Upper lobe of right lung (tissue), 1 donor: Measurements from ENCODE around the gene SIRPA. TPM values are rescaled to one million over a fixed set of nuclear protein-coding genes. Genes with fewer than 3 reads are reported as not detected.

Experiments
- ATAC-seq: fragments of 200-7000 bp; cut with Tn5 transposase; one replicate; pipeline ENCODE4 v1.9.1; 2020; ENCODE audit warnings: mild to moderate bottlenecking, moderate library complexity
- DNase-seq: peaks from one replicate; pipeline ENCODE4 v3.0.0-alpha.2; 2020
- H3K27ac ChIP-seq: fragments of 200-600 bp; one replicate; pipeline ENCODE4 v1.8.0; 2022
- H3K27me3 ChIP-seq: fragments of 200-600 bp; one replicate; pipeline ENCODE4 v1.8.0; 2022; ENCODE audit warnings: mild to moderate bottlenecking
- H3K36me3 ChIP-seq: fragments of 200-600 bp; one replicate; pipeline ENCODE4 v1.8.0; 2022
- H3K4me1 ChIP-seq: fragments of 200-600 bp; one replicate; pipeline ENCODE4 v1.8.0; 2022
- H3K4me3 ChIP-seq: fragments of 200-600 bp; one replicate; pipeline ENCODE4 v1.8.0; 2022; ENCODE audit warnings: mild to moderate bottlenecking
- H3K9me3 ChIP-seq: fragments of 200-600 bp; one replicate; pipeline ENCODE4 v1.8.0; 2022
- CTCF ChIP-seq: fragments of 200-600 bp; IDR thresholded peaks from one replicate; pipeline ENCODE4 v1.8.0; 2022; ENCODE audit warnings: antibody characterized with exemption
- intact Hi-C: fragments of 100-400 bp; cut with DNase I; formaldehyde crosslinking; loops from one replicate; pipeline ENCODE4 v1.11.0; 2022
- long read RNA-seq: library from polyadenylated mRNA; unstranded; transcript quantifications from one replicate; pipeline ENCODE4 v2.0.0, GENCODE V29; 2021
- total RNA-seq: library from RNA; stranded (reverse); fragmentation: NEBNext Ultra II Directional; extraction: Animal tissue kit (Norgen Biotek cat#: 25700); gene quantifications from one replicate; pipeline ENCODE4 v1.2.1, GENCODE V29; 2021
- donor health status: DM: no; HTN: yes; CAD: no; lungs with severe emphysema.

SIRPA gene
- 93.8 TPM for total RNA-seq
- long read RNA-seq, full-length matches to known transcripts = 57 of 141 reads
- long read RNA-seq, partial matches to known transcripts = 60 of 141 reads
- long read RNA-seq, other reads (novel, unspliced or antisense) = 24 of 141 reads

GRCh38 chr20:1894951-1895673 lies at the start of gene SIRPA:
Gene SIRPA (plus strand): TSS chr20:1895407. CDS start chr20:1895448, 41 bp downstream.
- H3K9me3 ChIP-seq = no peaks in the 10 kb centered on the region
- H3K27ac ChIP-seq = peak within 1 kb of the TSS; percentile 79
- H3K27me3 ChIP-seq = peaks cover 20% of the 10 kb centered on the region
- DNase-seq (peak; percentile 72), ATAC-seq (peak; percentile 24)
- H3K36me3 ChIP-seq = no peaks in the 10 kb centered on the region
- TF ChIP-seq CTCF = no peak
- H3K4me1 ChIP-seq = peaks cover 22% of the 10 kb centered on the region
- peak within 1 kb of the TSS; percentile 68 for H3K4me3 ChIP-seq
- intact Hi-C loops = no loop called here

DNA sequence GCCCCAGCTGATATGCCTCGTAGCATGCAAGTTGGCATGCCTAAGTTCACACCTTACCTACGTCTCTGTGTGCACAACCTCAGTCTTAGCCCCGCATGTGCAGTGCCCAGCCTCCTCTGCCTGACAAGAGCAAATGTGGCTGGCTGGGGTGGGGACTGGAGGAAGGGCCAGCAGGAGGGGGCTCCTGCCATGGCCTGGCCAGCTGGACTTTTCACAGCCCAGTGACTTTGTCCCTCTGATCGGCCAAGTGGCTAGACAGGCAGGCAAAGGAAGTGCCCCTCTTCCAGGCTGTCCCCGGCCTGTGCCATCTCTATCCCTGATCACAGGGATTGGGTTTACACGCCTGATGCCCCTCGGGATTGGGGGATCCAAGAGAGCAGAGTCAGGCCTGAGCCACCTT lies 49.5 kb upstream of the SIRPA start:
- Histone ChIP-seq H3K9me3 (no peaks in the 10 kb centered on the region), H3K4me1 (no peaks in the 10 kb centered on the region), H3K4me3 (no peak overlapping the region), H3K27ac (no peak overlapping the region), H3K27me3 (no peaks in the 10 kb centered on the region), H3K36me3 (no peaks in the 10 kb centered on the region)
- no peak for TF ChIP-seq CTCF
- ATAC-seq (no peak), DNase-seq (no peak)
- intact Hi-C loops = no loop called here

GRCh38 chr20:1846341-1846740 lies 48.9 kb upstream of the SIRPA start:
- no peak for ATAC-seq
- Histone ChIP-seq H3K27me3 (no peaks in the 10 kb centered on the region), H3K27ac (no peak overlapping the region), H3K36me3 (no peaks in the 10 kb centered on the region), H3K4me3 (no peak overlapping the region), H3K9me3 (no peaks in the 10 kb centered on the region), H3K4me1 (no peaks in the 10 kb centered on the region)
- DNase-seq = no peak
- TF ChIP-seq CTCF = no peak
- intact Hi-C loops = no loop called here

- ATAC-seq (no peak), DNase-seq (no peak)
- H3K36me3 ChIP-seq = no peaks in the 10 kb centered on the region
- no peak for TF ChIP-seq CTCF
- H3K4me3 ChIP-seq = no peak overlapping the region
- H3K27me3 ChIP-seq = no peaks in the 10 kb centered on the region
- H3K9me3 ChIP-seq = no peaks in the 10 kb centered on the region
- no peak overlapping the region for H3K27ac ChIP-seq
- intact Hi-C loops = no loop called here
- H3K4me1 ChIP-seq = no peaks in the 10 kb centered on the region
Measured at GRCh38 chr20:1846876-1847275, 48.3 kb upstream of the SIRPA start.

GRCh38 chr20:1847780-1848179 lies 47.4 kb upstream of the SIRPA start:
- Histone ChIP-seq H3K27ac (no peak overlapping the region), H3K4me3 (no peak overlapping the region), H3K9me3 (no peaks in the 10 kb centered on the region), H3K36me3 (no peaks in the 10 kb centered on the region), H3K4me1 (no peaks in the 10 kb centered on the region), H3K27me3 (no peaks in the 10 kb centered on the region)
- no peak for ATAC-seq
- intact Hi-C loops = no loop called here
- no peak for DNase-seq
- TF ChIP-seq CTCF = no peak
